Measurements from ENCODE around the gene SCGB1D4.
"Not testable (repeated sequence)": the region's sequence is repeated elsewhere in the genome, so short reads cannot be mapped to it uniquely, and the experiment has no call there.

DNA sequence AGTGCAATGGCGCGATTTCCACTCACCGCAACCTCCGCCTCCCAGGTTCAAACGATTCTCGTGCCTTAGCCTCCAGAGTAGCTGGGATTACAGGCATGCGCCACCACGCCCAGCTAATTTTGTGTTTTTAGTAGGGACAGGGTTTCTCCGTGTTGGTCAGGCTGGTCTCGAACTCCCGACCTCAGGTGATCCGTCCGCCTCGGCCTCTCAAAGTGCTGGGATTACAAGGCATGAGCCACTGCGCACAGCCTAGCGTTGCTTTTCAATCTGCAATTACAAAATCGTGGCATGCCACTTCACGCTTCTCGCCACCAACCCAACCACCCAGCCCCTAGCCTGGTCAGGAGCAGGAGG is 38.1 kb upstream of the SCGB1D4 start:
- not testable (repeated sequence) for TF ChIP-seq POLR2A (IDR thresholded peaks at IDR 0.05; ENCODE audit: borderline replicate concordance, extremely low read depth, insufficient read depth, insufficient read length); EZH2 (IDR thresholded peaks at IDR 0.05); RAD21 (IDR thresholded peaks at IDR 0.05; ENCODE audit: low read depth); YY1 (IDR thresholded peaks at IDR 0.05; ENCODE audit: extremely low read depth, insufficient replicate concordance, low read depth, low read length); ZNF274 (IDR thresholded peaks at IDR 0.05; ENCODE audit: low read depth, low read length); SP1 (IDR thresholded peaks at IDR 0.05; ENCODE audit: low read depth); EZH2phosphoT487 (IDR thresholded peaks at IDR 0.05; ENCODE audit: borderline replicate concordance); TCF7L2 (IDR thresholded peaks at IDR 0.05; ENCODE audit: borderline replicate concordance, extremely low read depth, insufficient read depth, insufficient read length); POLR2AphosphoS5 (IDR thresholded peaks at IDR 0.05; ENCODE audit: low read depth, low read length); SRF (IDR thresholded peaks at IDR 0.05; ENCODE audit: low read depth); FOSL1 (IDR thresholded peaks at IDR 0.05; ENCODE audit: low read depth); CEBPB (IDR thresholded peaks at IDR 0.05; ENCODE audit: low read depth)
- TF ChIP-seq, protein P1, sequence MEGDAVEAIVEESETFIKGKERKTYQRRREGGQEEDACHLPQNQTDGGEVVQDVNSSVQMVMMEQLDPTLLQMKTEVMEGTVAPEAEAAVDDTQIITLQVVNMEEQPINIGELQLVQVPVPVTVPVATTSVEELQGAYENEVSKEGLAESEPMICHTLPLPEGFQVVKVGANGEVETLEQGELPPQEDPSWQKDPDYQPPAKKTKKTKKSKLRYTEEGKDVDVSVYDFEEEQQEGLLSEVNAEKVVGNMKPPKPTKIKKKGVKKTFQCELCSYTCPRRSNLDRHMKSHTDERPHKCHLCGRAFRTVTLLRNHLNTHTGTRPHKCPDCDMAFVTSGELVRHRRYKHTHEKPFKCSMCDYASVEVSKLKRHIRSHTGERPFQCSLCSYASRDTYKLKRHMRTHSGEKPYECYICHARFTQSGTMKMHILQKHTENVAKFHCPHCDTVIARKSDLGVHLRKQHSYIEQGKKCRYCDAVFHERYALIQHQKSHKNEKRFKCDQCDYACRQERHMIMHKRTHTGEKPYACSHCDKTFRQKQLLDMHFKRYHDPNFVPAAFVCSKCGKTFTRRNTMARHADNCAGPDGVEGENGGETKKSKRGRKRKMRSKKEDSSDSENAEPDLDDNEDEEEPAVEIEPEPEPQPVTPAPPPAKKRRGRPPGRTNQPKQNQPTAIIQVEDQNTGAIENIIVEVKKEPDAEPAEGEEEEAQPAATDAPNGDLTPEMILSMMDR (IDR thresholded peaks at IDR 0.05 in 2 of 3, conservative IDR thresholded peaks at IDR 0.05 in 1 of 3; ENCODE audit: borderline replicate concordance in 1 of 3, insufficient read depth in 1 of 3, low read depth in 2 of 3, low read length in 2 of 3): not testable (repeated sequence)
- TF ChIP-seq, protein P2, sequence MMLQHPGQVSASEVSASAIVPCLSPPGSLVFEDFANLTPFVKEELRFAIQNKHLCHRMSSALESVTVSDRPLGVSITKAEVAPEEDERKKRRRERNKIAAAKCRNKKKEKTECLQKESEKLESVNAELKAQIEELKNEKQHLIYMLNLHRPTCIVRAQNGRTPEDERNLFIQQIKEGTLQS (IDR thresholded peaks at IDR 0.05): not testable (repeated sequence)

All from HCT116 (cell line).